ENCODE measurements around the gene CACNB2. TPM values are rescaled to one million over a fixed set of nuclear protein-coding genes. Genes with fewer than 3 reads are reported as not detected.

CACNB2 gene
- total and polyA plus RNA-seq, 4 donors = 0.38 to 3.1 (median 0.83) TPM

DNA sequence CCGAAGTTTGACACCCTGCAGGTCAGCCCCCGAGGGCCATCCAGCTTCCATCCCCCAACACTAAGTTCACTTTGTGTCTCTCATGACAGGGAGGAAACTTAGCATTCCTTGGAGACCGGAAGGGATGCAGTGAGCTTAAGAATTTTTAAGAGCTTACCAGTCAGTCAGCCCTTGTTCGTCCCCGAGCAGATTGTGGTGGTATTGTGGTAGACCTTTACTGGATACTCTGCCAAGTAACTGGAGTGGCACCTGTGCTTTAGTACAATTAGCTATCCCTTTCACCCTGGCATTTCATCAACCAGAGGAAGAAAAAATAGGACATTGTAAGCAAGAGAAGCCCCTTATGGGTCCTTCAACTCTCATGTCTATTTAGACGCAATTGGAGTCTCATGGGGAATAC is 436.4 kb downstream of the CACNB2 start:
- 95% methylated on average over 6 of the region's 6 CpGs for WGBS
- H3K36me3 ChIP-seq (ENCODE audit: control insufficient read depth in 4 of 4, insufficient read depth in 3 of 4, low read depth in 1 of 4, low read length in 3 of 4) = peaks cover 9 to 63% (median 44%) of the 10 kb centered on the region in 4 donors
- TF ChIP-seq, protein P1, sequence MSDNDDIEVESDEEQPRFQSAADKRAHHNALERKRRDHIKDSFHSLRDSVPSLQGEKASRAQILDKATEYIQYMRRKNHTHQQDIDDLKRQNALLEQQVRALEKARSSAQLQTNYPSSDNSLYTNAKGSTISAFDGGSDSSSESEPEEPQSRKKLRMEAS (IDR thresholded peaks at IDR 0.05) = no peak

DNA sequence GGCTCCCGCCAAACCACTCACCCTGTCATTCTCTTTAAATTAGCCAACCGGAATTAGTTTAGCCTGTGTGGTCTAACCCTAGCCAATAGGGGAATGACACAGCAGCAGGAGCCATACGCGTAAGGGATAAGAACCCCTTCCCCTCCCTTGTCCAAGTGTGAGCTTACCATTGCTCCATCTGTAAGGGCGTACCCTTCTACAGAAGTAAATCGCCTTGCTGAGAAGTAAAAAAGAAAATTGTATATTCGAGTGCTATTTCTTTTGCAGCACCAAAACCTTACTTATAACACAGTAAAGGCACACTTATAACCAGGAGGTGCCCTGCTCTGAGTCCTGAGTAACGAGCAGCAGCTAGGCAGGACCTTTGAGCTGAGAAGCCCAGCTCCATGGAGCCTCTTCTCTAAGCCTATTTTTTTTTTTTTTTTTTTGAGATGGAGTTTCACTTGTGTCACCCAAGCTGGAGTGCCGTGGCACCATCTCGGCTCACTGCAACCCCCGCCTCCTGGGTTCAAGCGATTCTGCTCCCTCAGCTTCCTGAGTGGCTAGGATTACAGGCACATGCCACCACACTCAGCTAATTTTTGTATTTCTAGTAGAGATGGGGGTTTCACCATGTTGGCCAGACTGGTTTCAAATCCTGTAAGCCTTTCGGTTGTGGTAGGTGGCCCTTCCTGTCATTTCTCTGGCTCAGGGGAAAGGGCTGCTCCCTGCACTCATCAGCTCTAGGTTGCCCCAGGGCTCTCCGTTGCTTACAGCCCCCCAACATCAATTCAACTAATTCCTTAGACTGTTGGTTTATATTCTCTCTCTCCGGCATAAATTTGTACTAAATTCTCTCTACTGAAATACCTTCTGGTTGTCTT is 437.8 kb downstream of the CACNB2 start:
- no peaks in the 10 kb centered on the region for H3K27me3 ChIP-seq (ENCODE audit: control insufficient read depth in 4 of 4, insufficient read depth in 4 of 4, low read length in 3 of 4)
- H3K27ac ChIP-seq (ENCODE audit: low read depth in 1 of 2, low read length in 2 of 2) = no peak overlapping the region
- no peak for DNase-seq (ENCODE audit: low spot score)
- no peak overlapping the region for H3K9ac ChIP-seq (ENCODE audit: low read depth in 1 of 2, low read length in 2 of 2)
- WGBS = 90% methylated on average over 15 of the region's 15 CpGs
- H3K4me3 ChIP-seq (ENCODE audit: low read depth in 1 of 3, low read length in 3 of 3) = no peak overlapping the region
- H3K9me3 ChIP-seq (ENCODE audit: control insufficient read depth in 4 of 4, low read length in 3 of 4) = peaks cover 0 to 5% (median 0%) of the 10 kb centered on the region in 4 donors
- TF ChIP-seq FOXA2 (IDR thresholded peaks at IDR 0.05) = no peak
- TF ChIP-seq, protein P2, sequence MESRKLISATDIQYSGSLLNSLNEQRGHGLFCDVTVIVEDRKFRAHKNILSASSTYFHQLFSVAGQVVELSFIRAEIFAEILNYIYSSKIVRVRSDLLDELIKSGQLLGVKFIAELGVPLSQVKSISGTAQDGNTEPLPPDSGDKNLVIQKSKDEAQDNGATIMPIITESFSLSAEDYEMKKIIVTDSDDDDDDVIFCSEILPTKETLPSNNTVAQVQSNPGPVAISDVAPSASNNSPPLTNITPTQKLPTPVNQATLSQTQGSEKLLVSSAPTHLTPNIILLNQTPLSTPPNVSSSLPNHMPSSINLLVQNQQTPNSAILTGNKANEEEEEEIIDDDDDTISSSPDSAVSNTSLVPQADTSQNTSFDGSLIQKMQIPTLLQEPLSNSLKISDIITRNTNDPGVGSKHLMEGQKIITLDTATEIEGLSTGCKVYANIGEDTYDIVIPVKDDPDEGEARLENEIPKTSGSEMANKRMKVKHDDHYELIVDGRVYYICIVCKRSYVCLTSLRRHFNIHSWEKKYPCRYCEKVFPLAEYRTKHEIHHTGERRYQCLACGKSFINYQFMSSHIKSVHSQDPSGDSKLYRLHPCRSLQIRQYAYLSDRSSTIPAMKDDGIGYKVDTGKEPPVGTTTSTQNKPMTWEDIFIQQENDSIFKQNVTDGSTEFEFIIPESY (IDR thresholded peaks at IDR 0.05) = no peak
- TF ChIP-seq GABPA (IDR thresholded peaks at IDR 0.05 in 1 of 2, conservative IDR thresholded peaks at IDR 0.05 in 1 of 2) = no peak
- no peak for TF ChIP-seq RXRA (IDR thresholded peaks at IDR 0.05)
- TF ChIP-seq HNF4G (IDR thresholded peaks at IDR 0.05) = no peak
- TF ChIP-seq SP1 (IDR thresholded peaks at IDR 0.05) = no peak
- no peak for TF ChIP-seq FOXA1 (IDR thresholded peaks at IDR 0.05)
- no peak for TF ChIP-seq NR2F2 (IDR thresholded peaks at IDR 0.05)
- no peak for TF ChIP-seq YY1 (IDR thresholded peaks at IDR 0.05)
- TF ChIP-seq TAF1 (conservative IDR thresholded peaks at IDR 0.05) = no peak
- TF ChIP-seq, protein P3, sequence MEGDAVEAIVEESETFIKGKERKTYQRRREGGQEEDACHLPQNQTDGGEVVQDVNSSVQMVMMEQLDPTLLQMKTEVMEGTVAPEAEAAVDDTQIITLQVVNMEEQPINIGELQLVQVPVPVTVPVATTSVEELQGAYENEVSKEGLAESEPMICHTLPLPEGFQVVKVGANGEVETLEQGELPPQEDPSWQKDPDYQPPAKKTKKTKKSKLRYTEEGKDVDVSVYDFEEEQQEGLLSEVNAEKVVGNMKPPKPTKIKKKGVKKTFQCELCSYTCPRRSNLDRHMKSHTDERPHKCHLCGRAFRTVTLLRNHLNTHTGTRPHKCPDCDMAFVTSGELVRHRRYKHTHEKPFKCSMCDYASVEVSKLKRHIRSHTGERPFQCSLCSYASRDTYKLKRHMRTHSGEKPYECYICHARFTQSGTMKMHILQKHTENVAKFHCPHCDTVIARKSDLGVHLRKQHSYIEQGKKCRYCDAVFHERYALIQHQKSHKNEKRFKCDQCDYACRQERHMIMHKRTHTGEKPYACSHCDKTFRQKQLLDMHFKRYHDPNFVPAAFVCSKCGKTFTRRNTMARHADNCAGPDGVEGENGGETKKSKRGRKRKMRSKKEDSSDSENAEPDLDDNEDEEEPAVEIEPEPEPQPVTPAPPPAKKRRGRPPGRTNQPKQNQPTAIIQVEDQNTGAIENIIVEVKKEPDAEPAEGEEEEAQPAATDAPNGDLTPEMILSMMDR (IDR thresholded peaks at IDR 0.05; ENCODE audit: low read depth, low read length, missing input control) = no peak
- TF ChIP-seq JUND (IDR thresholded peaks at IDR 0.05) = no peak
- H3K4me1 ChIP-seq (ENCODE audit: control insufficient read depth in 4 of 4, insufficient read depth in 4 of 4, low read length in 3 of 4) = no peaks in the 10 kb centered on the region
- H3K36me3 ChIP-seq (ENCODE audit: control insufficient read depth in 4 of 4, insufficient read depth in 3 of 4, low read depth in 1 of 4, low read length in 3 of 4) = peaks cover 14 to 65% (median 51%) of the 10 kb centered on the region in 4 donors

More for the DNA sequence above, 436.4 kb downstream of the CACNB2 start:
- DNase-seq (ENCODE audit: low spot score) = no peak
- Histone ChIP-seq H3K9ac (ENCODE audit: low read depth in 1 of 2, low read length in 2 of 2) (no peak overlapping the region), H3K27ac (ENCODE audit: low read depth in 1 of 2, low read length in 2 of 2) (no peak overlapping the region), H3K4me1 (ENCODE audit: control insufficient read depth in 4 of 4, insufficient read depth in 4 of 4, low read length in 3 of 4) (no peaks in the 10 kb centered on the region), H3K4me3 (ENCODE audit: low read depth in 1 of 3, low read length in 3 of 3) (no peak overlapping the region), H3K27me3 (ENCODE audit: control insufficient read depth in 4 of 4, insufficient read depth in 4 of 4, low read length in 3 of 4) (no peaks in the 10 kb centered on the region), H3K9me3 (ENCODE audit: control insufficient read depth in 4 of 4, low read length in 3 of 4) (peaks cover 0 to 5% (median 0%) of the 10 kb centered on the region in 4 donors)

DNA sequence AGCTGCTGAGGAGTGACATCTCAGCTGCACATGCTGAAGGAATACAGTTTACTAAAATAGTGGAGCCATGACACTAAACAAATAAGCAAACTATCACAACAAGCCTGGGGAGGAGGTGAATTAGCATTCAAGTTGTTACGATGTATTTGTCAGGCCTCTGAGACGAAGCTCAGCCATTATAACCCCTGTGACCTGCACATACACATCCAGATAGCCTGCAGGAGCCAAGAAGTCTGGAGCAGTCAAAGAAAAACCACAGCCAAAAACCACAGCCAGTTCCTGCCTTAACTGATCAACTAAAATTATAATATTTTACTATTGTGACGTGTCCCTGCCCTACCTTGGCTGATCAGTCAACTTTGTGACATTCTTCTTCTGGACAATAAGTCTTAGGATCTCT is 442.6 kb downstream of the CACNB2 start:
- no peaks in the 10 kb centered on the region for H3K4me1 ChIP-seq (ENCODE audit: control insufficient read depth in 4 of 4, insufficient read depth in 4 of 4, low read length in 3 of 4)
- H3K27ac ChIP-seq (ENCODE audit: low read depth in 1 of 2, low read length in 2 of 2) = no peak overlapping the region
- peaks cover 18 to 78% (median 62%) of the 10 kb centered on the region in 4 donors for H3K36me3 ChIP-seq (ENCODE audit: control insufficient read depth in 4 of 4, insufficient read depth in 3 of 4, low read depth in 1 of 4, low read length in 3 of 4)
- 81% methylated on average over 3 of the region's 3 CpGs for WGBS
- DNase-seq (ENCODE audit: low spot score) = no peak
- H3K4me3 ChIP-seq (ENCODE audit: low read depth in 1 of 3, low read length in 3 of 3) = no peak overlapping the region
- no peaks in the 10 kb centered on the region for H3K27me3 ChIP-seq (ENCODE audit: control insufficient read depth in 4 of 4, insufficient read depth in 4 of 4, low read length in 3 of 4)
- H3K9ac ChIP-seq (ENCODE audit: low read depth in 1 of 2, low read length in 2 of 2) = no peak overlapping the region
- H3K9me3 ChIP-seq (ENCODE audit: control insufficient read depth in 4 of 4, low read length in 3 of 4) = peaks cover 0 to 5% (median 0%) of the 10 kb centered on the region in 4 donors
- no peak for TF ChIP-seq HNF4A (conservative IDR thresholded peaks at IDR 0.05)
- TF ChIP-seq TAF1 (conservative IDR thresholded peaks at IDR 0.05) = no peak
- no peak for TF ChIP-seq GABPA (IDR thresholded peaks at IDR 0.05 in 1 of 2, conservative IDR thresholded peaks at IDR 0.05 in 1 of 2)
- no peak for TF ChIP-seq NR2F2 (IDR thresholded peaks at IDR 0.05)
- no peak for TF ChIP-seq RXRA (IDR thresholded peaks at IDR 0.05)
- TF ChIP-seq, protein P2 (IDR thresholded peaks at IDR 0.05) = no peak
- no peak for TF ChIP-seq FOXA1 (IDR thresholded peaks at IDR 0.05)
- TF ChIP-seq, protein P3 (IDR thresholded peaks at IDR 0.05; ENCODE audit: low read depth, low read length, missing input control) = no peak

Data from liver (tissue), 9 donors.